Measurements from ENCODE around the gene GLIS1. TPM values are rescaled to one million over a fixed set of nuclear protein-coding genes. Genes with fewer than 3 reads are reported as not detected.

The GLIS1 gene
- total and polyA plus RNA-seq, 10 of the 15 experiments (the other 5 are each of a cell fraction or from before 2014, with no cell fraction given) = not detected

DNA sequence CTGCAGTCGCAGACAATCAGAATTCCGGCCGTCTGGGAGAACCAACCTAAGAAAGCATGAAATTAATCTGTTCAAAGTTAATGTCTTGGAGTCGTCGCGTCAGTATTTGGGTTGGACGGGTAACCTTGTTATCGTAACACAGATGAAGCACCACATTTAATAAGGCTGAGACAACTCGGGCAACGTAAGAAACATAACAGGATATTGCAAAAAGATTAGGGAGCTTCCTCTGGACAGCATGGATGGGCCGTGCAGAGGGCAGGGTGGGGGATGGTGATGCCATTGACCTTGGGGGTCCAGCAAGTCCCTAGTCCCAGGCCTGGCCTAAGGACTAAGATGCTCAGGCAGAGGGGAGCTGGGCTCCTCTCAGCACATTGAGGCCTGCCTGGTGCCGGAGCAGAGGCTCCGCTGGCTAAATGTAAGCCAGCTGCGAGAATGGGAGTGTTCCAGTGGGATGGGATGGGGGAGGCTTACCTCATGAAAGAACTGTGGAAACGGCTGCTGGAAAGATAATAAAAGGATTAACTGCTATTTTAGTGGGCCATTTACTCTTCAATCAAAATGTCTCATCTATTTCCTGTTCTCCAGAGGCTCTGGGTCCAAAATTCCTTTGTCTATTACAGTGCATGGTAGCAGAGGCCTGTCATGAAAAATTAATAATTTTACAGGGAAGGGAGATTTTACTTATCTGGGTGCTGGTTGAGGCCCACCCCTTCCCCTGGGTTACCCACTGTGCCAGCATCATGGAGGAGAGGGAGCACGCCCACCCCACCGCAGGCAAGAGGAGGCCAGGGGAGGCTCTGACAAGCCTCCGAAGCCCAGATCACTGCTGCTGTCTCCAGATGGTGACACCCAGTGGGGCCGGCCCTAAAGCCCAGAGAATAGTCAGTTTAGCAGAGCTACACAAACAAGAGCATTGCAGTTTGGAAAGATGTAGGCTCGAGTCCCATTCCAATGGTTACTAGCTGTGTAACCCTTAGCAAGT is 148.1 kb downstream of the GLIS1 start:
- no peak overlapping the region for H3K27ac ChIP-seq (ENCODE audit: control insufficient read depth, insufficient read depth)

More for the DNA sequence above, 148.1 kb downstream of the GLIS1 start:
- BruUV-seq (replicated peaks) = no TSS peak
- TF ChIP-seq, protein P1, sequence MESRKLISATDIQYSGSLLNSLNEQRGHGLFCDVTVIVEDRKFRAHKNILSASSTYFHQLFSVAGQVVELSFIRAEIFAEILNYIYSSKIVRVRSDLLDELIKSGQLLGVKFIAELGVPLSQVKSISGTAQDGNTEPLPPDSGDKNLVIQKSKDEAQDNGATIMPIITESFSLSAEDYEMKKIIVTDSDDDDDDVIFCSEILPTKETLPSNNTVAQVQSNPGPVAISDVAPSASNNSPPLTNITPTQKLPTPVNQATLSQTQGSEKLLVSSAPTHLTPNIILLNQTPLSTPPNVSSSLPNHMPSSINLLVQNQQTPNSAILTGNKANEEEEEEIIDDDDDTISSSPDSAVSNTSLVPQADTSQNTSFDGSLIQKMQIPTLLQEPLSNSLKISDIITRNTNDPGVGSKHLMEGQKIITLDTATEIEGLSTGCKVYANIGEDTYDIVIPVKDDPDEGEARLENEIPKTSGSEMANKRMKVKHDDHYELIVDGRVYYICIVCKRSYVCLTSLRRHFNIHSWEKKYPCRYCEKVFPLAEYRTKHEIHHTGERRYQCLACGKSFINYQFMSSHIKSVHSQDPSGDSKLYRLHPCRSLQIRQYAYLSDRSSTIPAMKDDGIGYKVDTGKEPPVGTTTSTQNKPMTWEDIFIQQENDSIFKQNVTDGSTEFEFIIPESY (IDR thresholded peaks at IDR 0.05) = no peak
- TF ChIP-seq, protein P2, sequence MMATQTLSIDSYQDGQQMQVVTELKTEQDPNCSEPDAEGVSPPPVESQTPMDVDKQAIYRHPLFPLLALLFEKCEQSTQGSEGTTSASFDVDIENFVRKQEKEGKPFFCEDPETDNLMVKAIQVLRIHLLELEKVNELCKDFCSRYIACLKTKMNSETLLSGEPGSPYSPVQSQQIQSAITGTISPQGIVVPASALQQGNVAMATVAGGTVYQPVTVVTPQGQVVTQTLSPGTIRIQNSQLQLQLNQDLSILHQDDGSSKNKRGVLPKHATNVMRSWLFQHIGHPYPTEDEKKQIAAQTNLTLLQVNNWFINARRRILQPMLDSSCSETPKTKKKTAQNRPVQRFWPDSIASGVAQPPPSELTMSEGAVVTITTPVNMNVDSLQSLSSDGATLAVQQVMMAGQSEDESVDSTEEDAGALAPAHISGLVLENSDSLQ (IDR thresholded peaks at IDR 0.05) = no peak
- TF ChIP-seq, protein P3, sequence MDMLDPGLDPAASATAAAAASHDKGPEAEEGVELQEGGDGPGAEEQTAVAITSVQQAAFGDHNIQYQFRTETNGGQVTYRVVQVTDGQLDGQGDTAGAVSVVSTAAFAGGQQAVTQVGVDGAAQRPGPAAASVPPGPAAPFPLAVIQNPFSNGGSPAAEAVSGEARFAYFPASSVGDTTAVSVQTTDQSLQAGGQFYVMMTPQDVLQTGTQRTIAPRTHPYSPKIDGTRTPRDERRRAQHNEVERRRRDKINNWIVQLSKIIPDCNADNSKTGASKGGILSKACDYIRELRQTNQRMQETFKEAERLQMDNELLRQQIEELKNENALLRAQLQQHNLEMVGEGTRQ (IDR thresholded peaks at IDR 0.05; ENCODE audit: borderline replicate concordance, low read depth, low read length) = no peak
- TF ChIP-seq NFIC (IDR thresholded peaks at IDR 0.05; ENCODE audit: low read depth, low read length) (no peak), MEF2A (IDR thresholded peaks at IDR 0.05; ENCODE audit: insufficient read depth, low read depth, low read length) (no peak), ZNF207 (IDR thresholded peaks at IDR 0.05; ENCODE audit: borderline replicate concordance) (no peak), PML (IDR thresholded peaks at IDR 0.05; ENCODE audit: low read length) (no peak), NBN (IDR thresholded peaks at IDR 0.05) (no peak), ZSCAN29 (IDR thresholded peaks at IDR 0.05) (no peak), KDM1A (IDR thresholded peaks at IDR 0.05; ENCODE audit: borderline replicate concordance) (no peak), HDGF (IDR thresholded peaks at IDR 0.05) (no peak), RAD21 (IDR thresholded peaks at IDR 0.05; ENCODE audit: insufficient read depth, low read depth, low read length) (no peak)
- TF ChIP-seq, protein P4, sequence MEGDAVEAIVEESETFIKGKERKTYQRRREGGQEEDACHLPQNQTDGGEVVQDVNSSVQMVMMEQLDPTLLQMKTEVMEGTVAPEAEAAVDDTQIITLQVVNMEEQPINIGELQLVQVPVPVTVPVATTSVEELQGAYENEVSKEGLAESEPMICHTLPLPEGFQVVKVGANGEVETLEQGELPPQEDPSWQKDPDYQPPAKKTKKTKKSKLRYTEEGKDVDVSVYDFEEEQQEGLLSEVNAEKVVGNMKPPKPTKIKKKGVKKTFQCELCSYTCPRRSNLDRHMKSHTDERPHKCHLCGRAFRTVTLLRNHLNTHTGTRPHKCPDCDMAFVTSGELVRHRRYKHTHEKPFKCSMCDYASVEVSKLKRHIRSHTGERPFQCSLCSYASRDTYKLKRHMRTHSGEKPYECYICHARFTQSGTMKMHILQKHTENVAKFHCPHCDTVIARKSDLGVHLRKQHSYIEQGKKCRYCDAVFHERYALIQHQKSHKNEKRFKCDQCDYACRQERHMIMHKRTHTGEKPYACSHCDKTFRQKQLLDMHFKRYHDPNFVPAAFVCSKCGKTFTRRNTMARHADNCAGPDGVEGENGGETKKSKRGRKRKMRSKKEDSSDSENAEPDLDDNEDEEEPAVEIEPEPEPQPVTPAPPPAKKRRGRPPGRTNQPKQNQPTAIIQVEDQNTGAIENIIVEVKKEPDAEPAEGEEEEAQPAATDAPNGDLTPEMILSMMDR (IDR thresholded peaks at IDR 0.05 in 2 of 3, conservative IDR thresholded peaks at IDR 0.05 in 1 of 3; ENCODE audit: control insufficient read depth in 2 of 3, extremely low read depth in 1 of 3, insufficient read depth in 1 of 3, low read depth in 3 of 3, low read length in 3 of 3) = no peak
- TF ChIP-seq, protein P5, sequence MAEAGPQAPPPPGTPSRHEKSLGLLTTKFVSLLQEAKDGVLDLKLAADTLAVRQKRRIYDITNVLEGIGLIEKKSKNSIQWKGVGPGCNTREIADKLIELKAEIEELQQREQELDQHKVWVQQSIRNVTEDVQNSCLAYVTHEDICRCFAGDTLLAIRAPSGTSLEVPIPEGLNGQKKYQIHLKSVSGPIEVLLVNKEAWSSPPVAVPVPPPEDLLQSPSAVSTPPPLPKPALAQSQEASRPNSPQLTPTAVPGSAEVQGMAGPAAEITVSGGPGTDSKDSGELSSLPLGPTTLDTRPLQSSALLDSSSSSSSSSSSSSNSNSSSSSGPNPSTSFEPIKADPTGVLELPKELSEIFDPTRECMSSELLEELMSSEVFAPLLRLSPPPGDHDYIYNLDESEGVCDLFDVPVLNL (IDR thresholded peaks at IDR 0.05; ENCODE audit: low read depth, low read length) = no peak
- ATAC-seq (no peak), DNase-seq (ENCODE audit: low read depth, low spot score) (no peak), FAIRE-seq (no peak)
- no peak overlapping the region for H3K4me3 ChIP-seq
- no peaks in the 10 kb centered on the region for H3K9me3 ChIP-seq (replicated peaks; ENCODE audit: control insufficient read depth, insufficient read depth, low read length)
- no peaks in the 10 kb centered on the region for H3K4me1 ChIP-seq (ENCODE audit: control insufficient read depth, insufficient read depth, low read length)
- RAD21 ChIA-PET (ENCODE audit: unreplicated experiment) = no interaction called here
- POLR2A ChIA-PET = no interaction called here
- no peak overlapping the region for H3K4me2 ChIP-seq (ENCODE audit: control insufficient read depth, insufficient read depth)
- CTCF ChIA-PET = no interaction called here
- H3K27me3 ChIP-seq (replicated peaks in 1 of 2; ENCODE audit: control insufficient read depth in 2 of 2, insufficient read depth in 2 of 2, low read length in 1 of 2) = peaks cover 0 to 2% of the 10 kb centered on the region in 2 experiments; a peak in 2 of 4 replicates
- H3K36me3 ChIP-seq (ENCODE audit: control insufficient read depth in 2 of 2, insufficient read depth in 2 of 2, low read length in 1 of 2) = no peaks in the 10 kb centered on the region
- H3K79me2 ChIP-seq (ENCODE audit: control insufficient read depth, insufficient read depth, low read length) = no peaks in the 10 kb centered on the region
- H2AFZ ChIP-seq (ENCODE audit: control insufficient read depth, low read depth, low read length) = no peak overlapping the region
- SMC1A ChIA-PET (ENCODE audit: uncharacterized antibody, unreplicated experiment) = no interaction called here
- intact Hi-C loops (cut with micrococcal nuclease; ENCODE audit: unreplicated experiment) = no loop called here
- in situ Hi-C loops (cut with MboI) = no loop called here
- no peaks in the 10 kb centered on the region for H4K20me1 ChIP-seq (ENCODE audit: control insufficient read depth, insufficient read depth)
- no peak overlapping the region for H3K9ac ChIP-seq (ENCODE audit: control insufficient read depth, insufficient read depth, low read length)
- 42% methylated on average over 20 of the region's 20 CpGs for WGBS (ENCODE audit: insufficient coverage, insufficient replicate concordance, low lambda C conversion rate, missing lambda C conversion rate)

Measured in GM12878 (cell line).